Measurements from ENCODE around the gene TMEM170A. TPM values are rescaled to one million over a fixed set of nuclear protein-coding genes. Genes with fewer than 3 reads are reported as not detected.

Gene TMEM170A, protein sequence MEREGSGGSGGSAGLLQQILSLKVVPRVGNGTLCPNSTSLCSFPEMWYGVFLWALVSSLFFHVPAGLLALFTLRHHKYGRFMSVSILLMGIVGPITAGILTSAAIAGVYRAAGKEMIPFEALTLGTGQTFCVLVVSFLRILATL
- total RNA-seq: 14.4 and 15.9 TPM in 2 replicates

DNA sequence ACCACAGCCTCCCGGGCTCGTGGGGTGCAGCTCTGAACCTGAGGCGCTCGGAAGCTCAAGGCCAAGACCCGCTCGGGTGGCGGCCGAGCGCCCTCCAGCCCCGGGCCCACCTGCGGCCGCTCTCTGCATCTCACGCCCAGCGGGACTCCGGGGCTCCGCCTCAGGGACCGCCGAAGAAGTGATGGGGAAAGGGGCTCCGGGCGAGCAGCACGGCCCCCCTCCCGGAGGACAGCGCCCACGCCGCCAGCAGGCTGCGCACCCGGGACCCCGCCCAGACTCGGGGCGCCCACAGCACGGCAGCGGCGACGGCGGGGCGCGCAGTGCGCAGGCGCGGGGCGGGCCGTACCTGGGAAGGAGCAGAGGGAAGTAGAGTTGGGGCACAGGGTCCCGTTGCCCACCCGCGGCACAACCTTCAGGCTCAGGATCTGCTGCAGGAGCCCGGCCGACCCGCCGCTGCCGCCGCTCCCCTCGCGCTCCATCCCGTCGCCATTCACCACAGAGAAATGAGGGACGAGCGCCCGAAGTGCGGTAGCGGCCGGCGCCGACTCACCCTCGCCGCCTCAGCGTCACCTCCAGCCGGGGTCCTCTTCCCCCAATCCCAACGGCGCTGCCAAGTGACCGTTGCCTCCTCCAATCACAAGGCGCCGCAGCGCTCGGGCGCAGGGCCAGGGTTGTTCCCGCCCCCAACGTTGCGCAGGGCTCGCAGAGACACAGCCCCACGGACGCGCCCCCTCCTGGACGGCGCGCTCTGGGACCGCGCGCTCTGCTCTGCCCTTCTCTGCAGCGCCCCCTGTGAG lies at the start of gene TMEM170A:
Gene TMEM170A (minus strand): TSS at position 568 of the 797 bp plus-strand sequence. CDS start 89 bp downstream, at position 479.

DNA sequence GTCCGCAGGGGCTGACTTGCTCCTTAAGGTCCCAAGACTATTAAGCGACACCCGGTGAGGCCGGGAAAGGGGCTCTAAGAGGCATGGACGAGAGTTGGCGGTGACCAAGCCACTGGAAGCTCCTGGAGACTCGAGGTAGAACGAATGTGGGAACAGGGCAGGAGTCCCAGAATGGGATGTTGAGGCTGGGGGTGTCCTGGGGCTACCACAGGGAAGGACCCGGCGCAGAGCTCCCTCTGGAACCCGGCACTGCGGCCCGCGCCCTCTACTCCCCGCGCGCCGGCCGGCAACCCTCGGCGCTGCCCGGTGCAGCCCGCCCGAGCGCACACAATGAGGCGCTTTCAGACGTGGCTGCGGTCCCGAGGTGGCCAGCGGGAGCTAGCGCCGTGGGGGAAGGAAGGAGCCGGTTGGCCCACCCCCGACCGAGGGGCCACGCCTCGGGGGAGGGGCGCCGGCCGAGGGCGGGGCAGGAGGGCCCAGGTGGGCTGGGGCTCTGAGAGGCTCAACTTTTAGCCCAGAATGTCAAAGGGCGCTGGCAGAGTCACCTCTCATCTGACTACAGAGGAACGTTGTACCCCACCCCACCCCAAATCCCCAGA lies 30.7 kb upstream of the TMEM170A start, which contains the start of gene CHST6:
Gene CHST6 (minus strand): TSS at position 366 of the 599 bp plus-strand sequence. CDS start 15,613 bp downstream, outside the sequence.

DNA sequence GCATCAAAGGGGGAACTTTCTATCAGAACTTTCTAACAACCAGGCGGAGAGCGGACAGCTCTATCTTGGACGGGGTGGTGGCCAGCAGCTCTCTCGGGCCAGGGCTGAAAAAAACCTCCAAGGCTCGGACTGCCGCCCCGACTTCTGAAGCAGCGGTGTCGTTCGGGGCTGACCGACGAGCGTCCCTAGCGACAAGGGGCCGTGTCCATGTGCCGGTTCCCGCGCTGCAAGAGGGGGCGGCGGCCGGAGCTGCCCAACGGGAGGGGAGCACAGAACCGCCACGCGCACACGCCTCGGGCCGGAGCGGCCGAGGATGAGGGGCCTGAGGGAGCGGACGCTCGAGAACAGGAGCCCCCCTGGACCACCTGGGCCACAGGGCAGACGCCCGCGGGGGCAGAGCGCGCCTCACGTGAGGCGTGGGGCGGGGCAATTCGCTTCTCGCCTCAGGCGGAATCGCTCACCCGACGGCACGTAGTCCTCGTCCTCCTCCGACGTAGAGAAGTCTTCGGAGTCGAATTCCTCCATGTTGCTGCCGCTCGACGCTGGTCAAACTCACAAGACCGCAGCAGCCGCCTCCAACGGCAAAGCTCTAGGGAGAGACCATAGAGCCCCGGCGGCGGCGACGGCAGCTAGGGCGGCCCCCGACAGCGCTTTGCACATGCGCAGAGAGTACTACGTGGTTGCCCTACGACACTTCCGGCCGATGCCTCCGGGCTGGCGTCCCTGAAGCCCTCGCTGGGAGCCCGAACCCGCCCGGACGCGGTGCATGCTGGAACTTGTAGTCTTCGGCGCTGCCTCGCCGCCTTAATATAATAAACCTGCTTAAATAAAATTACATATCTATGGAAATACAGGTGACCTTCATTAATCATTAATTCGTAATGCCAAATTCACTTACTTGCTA lies 31.4 kb downstream of the TMEM170A start, which contains the start of gene CFDP1:
Gene CFDP1 (minus strand): TSS at position 676 of the 904 bp plus-strand sequence. CDS start 151 bp downstream, at position 525.

Other genes starting within 250 kb of the TMEM170A start
- not detected in 2 replicates for gene CTRB1, start 245.7 kb downstream of the TMEM170A start, total RNA-seq
- 19.8 and 36.0 TPM in 2 replicates for gene BCAR1, start 213.1 kb downstream of the TMEM170A start, total RNA-seq
- gene CFDP1, start 31.2 kb downstream of the TMEM170A start, total RNA-seq: 47.1 and 63.6 TPM in 2 replicates
- gene CHST6, start 30.8 kb upstream of the TMEM170A start, total RNA-seq: 1.6 and 1.7 TPM in 2 replicates
- gene CHST5, start 71.4 kb upstream of the TMEM170A start, total RNA-seq: not detected in 2 replicates
- gene TMEM231, start 91.6 kb upstream of the TMEM170A start, total RNA-seq: 14.5 and 15.1 TPM in 2 replicates
- 29.7 and 38.6 TPM in 2 replicates for gene GABARAPL2, start 101.7 kb upstream of the TMEM170A start, total RNA-seq
- 30.6 and 48.5 TPM in 2 replicates for gene ADAT1, start 158.6 kb upstream of the TMEM170A start, total RNA-seq
- 151 and 169 TPM in 2 replicates for gene KARS1, start 183.0 kb upstream of the TMEM170A start, total RNA-seq
- 33.3 and 37.3 TPM in 2 replicates for gene TERF2IP, start 183.1 kb upstream of the TMEM170A start, total RNA-seq
- gene CPHXL2, start 212.3 kb upstream of the TMEM170A start, total RNA-seq: not detected in 2 replicates
- gene DUXB, start 236.8 kb upstream of the TMEM170A start, total RNA-seq: not detected in 2 replicates

Measured in smooth muscle cell of bladder (primary cell).